Measurements from ENCODE around the gene NDUFA13.

Gene NDUFA13

GRCh38 chr19:19491321-19492025 lies 24.6 kb upstream of the NDUFA13 start:
- Histone ChIP-seq H3K4me1 (ENCODE audit: control insufficient read depth in 1 of 2, insufficient read depth in 2 of 2, low read length in 2 of 2) (peaks cover 16 to 19% of the 10 kb centered on the region in 2 donors), H3K27me3 (ENCODE audit: low read depth, low read length) (no peaks in the 10 kb centered on the region), H3K9me3 (ENCODE audit: control insufficient read depth in 1 of 2, low read length in 2 of 2) (no peaks in the 10 kb centered on the region), H3K36me3 (ENCODE audit: control insufficient read depth in 1 of 2, insufficient read depth in 2 of 2, low read length in 2 of 2) (peaks cover 25 to 39% of the 10 kb centered on the region in 2 donors), H3K27ac (ENCODE audit: low read length) (no peak overlapping the region), H3K4me3 (ENCODE audit: low read depth in 1 of 2, low read length in 2 of 2) (no peak overlapping the region)

GRCh38 chr19:19492026-19492610 lies 23.9 kb upstream of the NDUFA13 start:
- H3K27ac ChIP-seq (ENCODE audit: low read length): no peak overlapping the region
- H3K36me3 ChIP-seq (ENCODE audit: control insufficient read depth in 1 of 2, insufficient read depth in 2 of 2, low read length in 2 of 2): peaks cover 28 to 43% of the 10 kb centered on the region in 2 donors

GRCh38 chr19:19493841-19494546 lies 22.0 kb upstream of the NDUFA13 start:
- peaks cover 28 to 62% of the 10 kb centered on the region in 2 donors for H3K36me3 ChIP-seq (ENCODE audit: control insufficient read depth in 1 of 2, insufficient read depth in 2 of 2, low read length in 2 of 2)
- H3K27me3 ChIP-seq (ENCODE audit: low read depth, low read length): no peaks in the 10 kb centered on the region
- H3K27ac ChIP-seq (ENCODE audit: low read length): no peak overlapping the region
- no peak overlapping the region for H3K4me3 ChIP-seq (ENCODE audit: low read depth in 1 of 2, low read length in 2 of 2)
- no peaks in the 10 kb centered on the region for H3K9me3 ChIP-seq (ENCODE audit: control insufficient read depth in 1 of 2, low read length in 2 of 2)
- H3K4me1 ChIP-seq (ENCODE audit: control insufficient read depth in 1 of 2, insufficient read depth in 2 of 2, low read length in 2 of 2): peaks cover 10 to 12% of the 10 kb centered on the region in 2 donors

More at GRCh38 chr19:19492026-19492610, 23.9 kb upstream of the NDUFA13 start:
- Histone ChIP-seq H3K27me3 (ENCODE audit: low read depth, low read length) (no peaks in the 10 kb centered on the region), H3K4me3 (ENCODE audit: low read depth in 1 of 2, low read length in 2 of 2) (no peak overlapping the region), H3K9me3 (ENCODE audit: control insufficient read depth in 1 of 2, low read length in 2 of 2) (no peaks in the 10 kb centered on the region), H3K4me1 (ENCODE audit: control insufficient read depth in 1 of 2, insufficient read depth in 2 of 2, low read length in 2 of 2) (peaks cover 16 to 19% of the 10 kb centered on the region in 2 donors)

- Histone ChIP-seq H3K36me3 (ENCODE audit: control insufficient read depth in 1 of 2, insufficient read depth in 2 of 2, low read length in 2 of 2) (peaks cover 42 to 80% of the 10 kb centered on the region in 2 donors), H3K4me3 (ENCODE audit: low read depth in 1 of 2, low read length in 2 of 2) (no peak overlapping the region), H3K27ac (ENCODE audit: low read length) (no peak overlapping the region), H3K27me3 (ENCODE audit: low read depth, low read length) (no peaks in the 10 kb centered on the region), H3K9me3 (ENCODE audit: control insufficient read depth in 1 of 2, low read length in 2 of 2) (no peaks in the 10 kb centered on the region), H3K4me1 (ENCODE audit: control insufficient read depth in 1 of 2, insufficient read depth in 2 of 2, low read length in 2 of 2) (no peaks in the 10 kb centered on the region)
These were observed 20.1 kb upstream of the NDUFA13 start for GRCh38 chr19:19495614-19496603.

- peaks cover 48 to 88% of the 10 kb centered on the region in 2 donors for H3K36me3 ChIP-seq (ENCODE audit: control insufficient read depth in 1 of 2, insufficient read depth in 2 of 2, low read length in 2 of 2)
- H3K27ac ChIP-seq (ENCODE audit: low read length): no peak overlapping the region
- H3K27me3 ChIP-seq (ENCODE audit: low read depth, low read length): no peaks in the 10 kb centered on the region
- H3K9me3 ChIP-seq (ENCODE audit: control insufficient read depth in 1 of 2, low read length in 2 of 2): no peaks in the 10 kb centered on the region
- H3K4me1 ChIP-seq (ENCODE audit: control insufficient read depth in 1 of 2, insufficient read depth in 2 of 2, low read length in 2 of 2): no peaks in the 10 kb centered on the region
- no peak overlapping the region for H3K4me3 ChIP-seq (ENCODE audit: low read depth in 1 of 2, low read length in 2 of 2)
These were observed 17.6 kb upstream of the NDUFA13 start for GRCh38 chr19:19498255-19498991.

- Histone ChIP-seq H3K9me3 (ENCODE audit: control insufficient read depth in 1 of 2, low read length in 2 of 2) (no peaks in the 10 kb centered on the region), H3K36me3 (ENCODE audit: control insufficient read depth in 1 of 2, insufficient read depth in 2 of 2, low read length in 2 of 2) (peaks cover 41 to 82% of the 10 kb centered on the region in 2 donors), H3K4me1 (ENCODE audit: control insufficient read depth in 1 of 2, insufficient read depth in 2 of 2, low read length in 2 of 2) (no peaks in the 10 kb centered on the region)
These were observed 16.6 kb upstream of the NDUFA13 start for GRCh38 chr19:19499272-19499995.

GRCh38 chr19:19500975-19501644 lies 14.9 kb upstream of the NDUFA13 start:
- Histone ChIP-seq H3K4me3 (ENCODE audit: low read depth in 1 of 2, low read length in 2 of 2) (no peak overlapping the region), H3K4me1 (ENCODE audit: control insufficient read depth in 1 of 2, insufficient read depth in 2 of 2, low read length in 2 of 2) (no peaks in the 10 kb centered on the region), H3K36me3 (ENCODE audit: control insufficient read depth in 1 of 2, insufficient read depth in 2 of 2, low read length in 2 of 2) (peaks cover 39 to 86% of the 10 kb centered on the region in 2 donors), H3K9me3 (ENCODE audit: control insufficient read depth in 1 of 2, low read length in 2 of 2) (no peaks in the 10 kb centered on the region), H3K27ac (ENCODE audit: low read length) (no peak overlapping the region), H3K27me3 (ENCODE audit: low read depth, low read length) (no peaks in the 10 kb centered on the region)

More at GRCh38 chr19:19499272-19499995, 16.6 kb upstream of the NDUFA13 start:
- no peaks in the 10 kb centered on the region for H3K27me3 ChIP-seq (ENCODE audit: low read depth, low read length)
- H3K27ac ChIP-seq (ENCODE audit: low read length): no peak overlapping the region
- no peak overlapping the region for H3K4me3 ChIP-seq (ENCODE audit: low read depth in 1 of 2, low read length in 2 of 2)

GRCh38 chr19:19501798-19502197 lies 14.2 kb upstream of the NDUFA13 start:
- no peak overlapping the region for H3K27ac ChIP-seq (ENCODE audit: low read length)
- H3K27me3 ChIP-seq (ENCODE audit: low read depth, low read length): no peaks in the 10 kb centered on the region
- peaks cover 33 to 86% of the 10 kb centered on the region in 2 donors for H3K36me3 ChIP-seq (ENCODE audit: control insufficient read depth in 1 of 2, insufficient read depth in 2 of 2, low read length in 2 of 2)
- H3K9me3 ChIP-seq (ENCODE audit: control insufficient read depth in 1 of 2, low read length in 2 of 2): no peaks in the 10 kb centered on the region
- H3K4me3 ChIP-seq (ENCODE audit: low read depth in 1 of 2, low read length in 2 of 2): no peak overlapping the region
- no peaks in the 10 kb centered on the region for H3K4me1 ChIP-seq (ENCODE audit: control insufficient read depth in 1 of 2, insufficient read depth in 2 of 2, low read length in 2 of 2)

- Histone ChIP-seq H3K27ac (ENCODE audit: low read length) (no peak overlapping the region), H3K36me3 (ENCODE audit: control insufficient read depth in 1 of 2, insufficient read depth in 2 of 2, low read length in 2 of 2) (peaks cover 35 to 86% of the 10 kb centered on the region in 2 donors), H3K4me1 (ENCODE audit: control insufficient read depth in 1 of 2, insufficient read depth in 2 of 2, low read length in 2 of 2) (no peaks in the 10 kb centered on the region), H3K9me3 (ENCODE audit: control insufficient read depth in 1 of 2, low read length in 2 of 2) (no peaks in the 10 kb centered on the region), H3K27me3 (ENCODE audit: low read depth, low read length) (no peaks in the 10 kb centered on the region), H3K4me3 (ENCODE audit: low read depth in 1 of 2, low read length in 2 of 2) (no peak overlapping the region)
These were observed 13.7 kb upstream of the NDUFA13 start for GRCh38 chr19:19502281-19502680.

Data from muscle layer of duodenum (tissue), 2 donors.